ENCODE results near the gene UPK1B. TPM values are rescaled to one million over a fixed set of nuclear protein-coding genes. Genes with fewer than 3 reads are reported as not detected.
A peak's percentile ranks its signal among the peaks of the same experiment; 100 is the strongest.
"Not testable (repeated sequence)": the region's sequence is repeated elsewhere in the genome, so short reads cannot be mapped to it uniquely, and the experiment has no call there.

UPK1B gene
- total RNA-seq, 6 experiments from 2014 or later: 0.10 to 0.12 TPM; not detected in 4

DNA sequence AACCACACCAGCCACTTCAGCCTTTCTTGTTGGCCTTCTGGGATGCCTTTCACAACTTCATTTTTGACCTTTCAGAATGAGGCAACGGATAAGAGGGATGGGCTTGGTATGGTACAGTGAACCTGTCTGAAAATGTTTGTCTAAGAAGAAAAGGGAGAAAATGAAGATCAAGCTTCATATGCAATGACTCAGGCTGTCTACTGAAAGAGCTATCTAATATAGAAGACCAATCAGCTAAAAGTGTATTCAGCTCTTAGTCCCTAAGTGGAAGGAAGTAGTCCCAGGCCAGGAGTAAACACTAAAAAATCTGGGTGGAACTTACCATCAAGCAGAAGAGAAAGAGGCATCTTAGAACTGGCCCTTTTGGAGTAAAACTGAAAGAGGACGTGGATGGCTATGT, 12.2 kb upstream of the UPK1B start:
- Mint-ChIP-seq H3K27ac (no peak overlapping the region), H3K4me3 (no peak overlapping the region), H3K9me3 (peaks cover 17% of the 10 kb centered on the region), H3K27me3 (ENCODE audit: insufficient read depth) (peaks cover 3% of the 10 kb centered on the region; the same call in 1 of the 2 replicates), H3K4me1 (ENCODE audit: low read depth) (peaks cover 16% of the 10 kb centered on the region), H3K36me3 (ENCODE audit: low read depth) (peaks cover 8% of the 10 kb centered on the region; the same call in 1 of the 2 replicates)
- TF ChIP-seq, protein P1, sequence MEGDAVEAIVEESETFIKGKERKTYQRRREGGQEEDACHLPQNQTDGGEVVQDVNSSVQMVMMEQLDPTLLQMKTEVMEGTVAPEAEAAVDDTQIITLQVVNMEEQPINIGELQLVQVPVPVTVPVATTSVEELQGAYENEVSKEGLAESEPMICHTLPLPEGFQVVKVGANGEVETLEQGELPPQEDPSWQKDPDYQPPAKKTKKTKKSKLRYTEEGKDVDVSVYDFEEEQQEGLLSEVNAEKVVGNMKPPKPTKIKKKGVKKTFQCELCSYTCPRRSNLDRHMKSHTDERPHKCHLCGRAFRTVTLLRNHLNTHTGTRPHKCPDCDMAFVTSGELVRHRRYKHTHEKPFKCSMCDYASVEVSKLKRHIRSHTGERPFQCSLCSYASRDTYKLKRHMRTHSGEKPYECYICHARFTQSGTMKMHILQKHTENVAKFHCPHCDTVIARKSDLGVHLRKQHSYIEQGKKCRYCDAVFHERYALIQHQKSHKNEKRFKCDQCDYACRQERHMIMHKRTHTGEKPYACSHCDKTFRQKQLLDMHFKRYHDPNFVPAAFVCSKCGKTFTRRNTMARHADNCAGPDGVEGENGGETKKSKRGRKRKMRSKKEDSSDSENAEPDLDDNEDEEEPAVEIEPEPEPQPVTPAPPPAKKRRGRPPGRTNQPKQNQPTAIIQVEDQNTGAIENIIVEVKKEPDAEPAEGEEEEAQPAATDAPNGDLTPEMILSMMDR (IDR thresholded peaks at IDR 0.05): no peak
- DNase-seq: no peak

DNA sequence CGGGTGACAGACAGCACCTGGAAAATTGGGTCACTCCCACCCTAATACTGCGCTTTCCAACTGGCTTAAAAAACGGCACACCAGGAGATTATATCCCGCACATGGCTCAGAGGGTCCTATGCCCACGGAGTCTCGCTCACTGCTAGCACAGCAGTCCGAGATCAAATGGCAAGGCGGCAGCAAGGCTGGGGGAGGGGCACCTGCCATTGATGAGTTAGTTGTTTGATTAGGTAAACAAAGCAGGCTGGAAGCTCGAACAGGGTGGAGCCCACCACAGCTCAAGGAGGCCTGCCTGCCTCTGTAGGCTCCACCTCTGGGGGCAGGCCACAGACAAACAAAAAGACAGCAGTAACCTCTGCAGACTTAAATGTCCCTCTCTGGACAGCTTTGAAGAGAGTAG, 8.7 kb upstream of the UPK1B start:
- not testable (repeated sequence) for DNase-seq; H3K27me3 Mint-ChIP-seq (ENCODE audit: insufficient read depth); H3K27ac Mint-ChIP-seq; H3K4me3 Mint-ChIP-seq; H3K36me3 Mint-ChIP-seq (ENCODE audit: low read depth)
- H3K9me3 Mint-ChIP-seq: peaks cover 17% of the 10 kb centered on the region
- H3K4me1 Mint-ChIP-seq (ENCODE audit: low read depth): peaks cover 16% of the 10 kb centered on the region

DNA sequence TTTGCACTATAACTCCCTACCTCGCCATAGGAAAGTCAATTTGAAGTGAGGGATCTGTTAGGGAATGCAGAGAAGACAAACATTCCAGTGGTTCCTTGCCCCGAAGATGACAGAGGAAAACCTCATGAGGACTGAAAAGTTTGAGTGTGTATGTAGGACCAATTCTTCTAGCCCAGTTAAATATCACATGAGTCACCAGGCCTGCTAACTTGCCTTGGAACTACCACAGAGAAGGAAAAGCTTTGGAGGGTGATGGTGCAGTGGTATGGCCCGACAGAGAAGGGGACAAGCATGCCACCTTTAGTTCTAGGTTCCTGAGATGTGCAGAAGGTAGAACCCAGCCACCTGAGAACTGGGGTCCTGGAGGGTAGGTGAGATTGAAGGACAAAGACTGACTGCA, 2.6 kb upstream of the UPK1B start:
- Mint-ChIP-seq H3K4me3 (no peak overlapping the region), H3K9me3 (0 out of 2 replicates have a peak, but pooled peaks cover 1% of the 10 kb centered on the region), H3K36me3 (ENCODE audit: low read depth) (no peaks in the 10 kb centered on the region), H3K4me1 (ENCODE audit: low read depth) (peaks cover 14% of the 10 kb centered on the region), H3K27me3 (ENCODE audit: insufficient read depth) (peaks cover 2% of the 10 kb centered on the region; the same call in 1 of the 2 replicates), H3K27ac (peak overlapping the region; percentile 47; the same call in 1 of the 2 replicates)
- TF ChIP-seq, protein P1 (IDR thresholded peaks at IDR 0.05): no peak
- peak; percentile 26 for DNase-seq

DNA sequence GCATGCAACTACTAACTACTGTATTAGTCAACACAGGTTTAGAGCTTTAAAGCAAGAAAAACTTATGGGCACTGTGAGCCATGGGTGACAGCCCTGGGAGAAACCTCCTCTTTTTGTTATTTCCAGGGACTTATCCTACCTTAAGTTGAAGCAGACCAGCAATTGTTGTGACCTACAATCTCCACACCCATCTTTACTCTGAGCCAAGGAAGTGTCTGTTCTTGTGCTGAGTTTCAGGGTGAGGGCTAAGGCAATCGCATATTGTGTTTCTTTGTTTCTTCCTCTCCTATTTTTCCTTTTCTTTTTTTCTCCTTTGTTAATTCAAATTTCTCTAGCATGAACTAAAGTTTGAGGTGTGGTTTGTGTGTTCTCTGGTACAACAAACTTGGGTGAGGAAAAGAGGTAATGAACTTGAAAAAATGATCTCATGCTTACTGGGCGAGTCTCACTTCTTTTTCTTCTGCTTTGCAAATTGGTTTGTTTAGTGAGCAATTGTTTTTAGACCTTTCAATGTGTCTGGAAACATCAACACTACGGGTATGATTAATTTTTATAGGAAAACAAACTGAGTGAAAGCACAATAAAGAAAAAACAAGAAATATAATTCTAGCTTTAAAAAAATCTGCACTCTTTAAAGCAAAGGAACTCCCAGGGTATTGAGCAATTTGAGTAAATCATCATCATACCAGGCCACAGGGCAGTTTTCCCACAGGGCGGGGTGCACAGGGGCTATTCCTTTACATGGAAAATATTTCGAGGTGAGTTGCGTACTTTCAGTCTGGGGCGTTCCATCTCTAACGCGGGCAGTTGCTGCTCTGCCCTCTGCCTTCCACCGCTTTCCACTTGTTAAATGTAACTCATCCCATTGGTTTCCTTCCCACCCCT, 2.7 kb downstream of the UPK1B start:
- Mint-ChIP-seq H3K4me1 (ENCODE audit: low read depth) (peaks cover 24% of the 10 kb centered on the region), H3K36me3 (ENCODE audit: low read depth) (no peaks in the 10 kb centered on the region), H3K27me3 (ENCODE audit: insufficient read depth) (no peaks in the 10 kb centered on the region), H3K4me3 (peak overlapping the region; percentile 2; the same call in 1 of the 2 replicates), H3K9me3 (no peaks in the 10 kb centered on the region), H3K27ac (peak overlapping the region; percentile 50)
- DNase-seq: no peak
- TF ChIP-seq, protein P1 (IDR thresholded peaks at IDR 0.05): no peak

DNA sequence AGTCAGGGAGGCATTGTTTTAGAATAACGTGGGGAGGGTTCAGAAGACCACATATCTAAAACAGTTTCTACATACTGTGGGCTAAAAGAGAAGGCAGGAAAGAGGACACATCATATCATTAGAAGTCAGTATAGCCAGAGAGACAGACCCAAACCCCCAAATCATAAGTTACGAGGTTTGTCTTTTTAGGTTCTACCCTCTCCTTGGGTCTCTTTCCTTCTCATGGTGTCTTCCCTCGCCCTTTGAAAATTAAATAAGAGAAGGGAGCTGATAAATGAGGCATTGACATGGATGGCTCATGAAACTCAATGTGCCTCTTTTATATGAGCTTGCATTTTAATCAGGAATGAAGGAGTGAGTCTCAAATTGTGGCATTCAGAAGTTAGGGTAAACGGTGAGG, 3.4 kb downstream of the UPK1B start:
- H3K36me3 Mint-ChIP-seq (ENCODE audit: low read depth): no peaks in the 10 kb centered on the region
- no peaks in the 10 kb centered on the region for H3K27me3 Mint-ChIP-seq (ENCODE audit: insufficient read depth)
- no peak overlapping the region for H3K27ac Mint-ChIP-seq
- H3K9me3 Mint-ChIP-seq: no peaks in the 10 kb centered on the region
- H3K4me3 Mint-ChIP-seq: no peak overlapping the region
- DNase-seq: no peak
- H3K4me1 Mint-ChIP-seq (ENCODE audit: low read depth): peaks cover 28% of the 10 kb centered on the region
- TF ChIP-seq, protein P1 (IDR thresholded peaks at IDR 0.05): no peak

DNA sequence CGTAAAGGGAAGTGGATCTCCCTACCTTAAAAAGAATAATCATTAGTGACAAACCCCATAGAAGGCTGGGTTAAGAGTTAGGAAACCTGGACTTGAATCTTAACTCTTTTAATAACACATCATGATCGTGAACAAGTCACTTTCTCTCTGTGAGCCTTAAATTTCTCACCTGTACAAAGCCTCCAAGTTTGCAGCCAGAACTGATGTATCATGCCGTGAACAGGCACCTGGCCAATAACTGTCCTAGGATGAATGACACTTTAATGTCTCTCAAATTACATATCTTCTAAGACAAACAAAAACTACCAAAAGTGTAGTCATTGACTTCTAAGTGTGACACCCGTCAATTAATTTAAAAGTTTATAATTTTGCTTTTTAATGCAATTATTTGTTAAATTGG, 3.9 kb downstream of the UPK1B start:
- TF ChIP-seq, protein P1 (IDR thresholded peaks at IDR 0.05): no peak
- Mint-ChIP-seq H3K4me3 (no peak overlapping the region), H3K4me1 (ENCODE audit: low read depth) (peaks cover 33% of the 10 kb centered on the region), H3K27ac (no peak overlapping the region), H3K9me3 (no peaks in the 10 kb centered on the region), H3K27me3 (ENCODE audit: insufficient read depth) (no peaks in the 10 kb centered on the region), H3K36me3 (ENCODE audit: low read depth) (no peaks in the 10 kb centered on the region)
- no peak for DNase-seq

Measured in HFFc6 (cell line).